Cerebellar nuclear complex (tissue), 1 donor: Measurements from ENCODE around the gene CRLF1.

ENCODE experiments used
- DNase-seq, 2 experiments: peaks; one replicate each; lab custom pipeline; 2025; lab: John Stamatoyannopoulos, UW

CRLF1 gene

GRCh38 chr19:18606281-18607225 lies at the start of gene CRLF1:
CRLF1 (minus strand) TSS chr19:18606799; CDS start chr19:18606656, 143 bp downstream.
- no peak for DNase-seq

GRCh38 chr19:18655173-18655844 lies 48.7 kb upstream of the CRLF1 start:
- DNase-seq, result no peak

DNA sequence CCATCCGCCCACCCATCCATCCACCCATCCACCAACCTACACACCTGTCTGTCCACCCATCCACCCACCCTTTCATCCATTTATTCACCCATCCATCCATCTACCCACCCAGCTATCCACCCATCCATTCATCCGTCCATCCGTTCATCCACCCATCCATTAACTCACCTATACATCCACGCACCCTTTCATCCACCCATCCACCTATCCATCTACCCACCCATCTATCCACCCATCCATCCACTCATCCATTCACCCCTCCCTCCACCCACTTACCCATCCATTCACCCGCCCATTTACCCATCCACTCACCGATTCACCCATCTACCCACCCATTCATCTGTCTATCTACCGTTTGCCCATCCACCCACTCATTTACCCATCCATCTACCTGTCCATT lies 47.9 kb upstream of the CRLF1 start:
- no peak for DNase-seq

GRCh38 chr19:18653853-18654252 lies 47.3 kb upstream of the CRLF1 start:
- no peak for DNase-seq

DNA sequence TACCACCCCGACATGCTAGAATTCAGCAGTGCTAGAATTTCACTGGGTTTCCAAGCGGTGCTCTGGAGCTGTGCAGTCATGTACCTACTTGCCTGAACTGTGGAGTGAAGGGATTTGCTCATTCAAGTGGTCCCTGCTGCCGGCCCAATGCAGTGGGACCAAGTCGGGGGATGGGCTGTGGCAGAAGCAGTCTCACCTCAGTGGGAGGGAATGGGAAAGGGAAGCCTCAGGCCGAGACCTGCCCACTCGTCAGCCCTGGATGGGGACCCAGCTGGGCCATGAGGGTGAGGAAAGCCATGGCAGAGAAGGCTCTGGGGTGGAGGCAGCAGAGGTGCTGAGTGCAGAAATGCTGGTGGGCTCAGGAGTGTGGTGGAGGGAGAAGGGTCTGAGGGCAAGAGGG lies 45.1 kb upstream of the CRLF1 start:
- no peak for DNase-seq

- no peak for DNase-seq
Observed at GRCh38 chr19:18651300-18651699, 44.7 kb upstream of the CRLF1 start.

DNA sequence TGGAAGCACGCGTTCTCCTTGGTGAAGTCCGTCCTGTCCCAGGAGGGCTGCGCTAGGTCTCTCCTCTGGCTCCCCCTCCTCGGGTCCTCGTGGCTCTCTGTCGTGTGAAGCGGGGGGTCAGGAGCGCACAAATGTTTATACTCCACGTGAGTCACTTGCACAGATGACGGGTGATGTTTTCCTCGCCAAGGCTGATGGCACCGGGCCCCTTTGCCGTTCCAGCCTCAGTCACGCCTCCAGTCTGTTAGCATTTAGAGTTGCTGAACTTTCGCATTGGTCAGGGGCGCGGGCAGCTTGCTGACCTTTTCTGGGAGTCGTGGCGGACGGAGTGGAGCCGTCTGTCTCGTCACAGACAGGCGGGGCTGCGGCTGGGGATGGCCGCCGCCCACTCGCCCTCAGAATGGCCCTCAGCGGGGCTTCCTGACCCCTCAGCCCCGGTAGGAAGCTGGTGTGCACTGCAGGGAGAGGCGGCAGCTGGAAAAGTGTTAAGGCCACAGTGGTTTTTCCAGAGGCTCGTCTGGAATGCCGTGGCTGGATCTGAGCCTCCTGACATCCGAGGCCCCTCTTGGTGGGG lies 44.0 kb upstream of the CRLF1 start:
- no peak for DNase-seq

DNA sequence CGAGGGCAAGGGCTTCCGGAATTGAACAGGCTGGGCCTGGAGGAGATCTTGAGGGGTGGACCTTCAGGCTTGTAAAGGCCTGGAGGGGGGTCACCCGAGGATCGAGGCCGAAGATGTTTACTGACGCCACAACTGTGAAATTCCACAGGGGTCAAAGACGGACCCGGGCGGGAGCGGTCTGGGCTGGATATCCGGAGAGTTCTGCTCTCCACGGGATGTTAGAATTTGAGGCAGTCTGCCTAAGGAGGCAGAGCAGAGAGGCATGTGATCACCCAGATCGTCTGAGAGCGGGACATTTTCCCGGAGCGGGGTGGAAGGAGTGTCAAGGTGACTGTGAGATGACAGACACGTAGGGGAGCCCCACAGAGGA lies 43.4 kb upstream of the CRLF1 start:
- no peak for DNase-seq

DNA sequence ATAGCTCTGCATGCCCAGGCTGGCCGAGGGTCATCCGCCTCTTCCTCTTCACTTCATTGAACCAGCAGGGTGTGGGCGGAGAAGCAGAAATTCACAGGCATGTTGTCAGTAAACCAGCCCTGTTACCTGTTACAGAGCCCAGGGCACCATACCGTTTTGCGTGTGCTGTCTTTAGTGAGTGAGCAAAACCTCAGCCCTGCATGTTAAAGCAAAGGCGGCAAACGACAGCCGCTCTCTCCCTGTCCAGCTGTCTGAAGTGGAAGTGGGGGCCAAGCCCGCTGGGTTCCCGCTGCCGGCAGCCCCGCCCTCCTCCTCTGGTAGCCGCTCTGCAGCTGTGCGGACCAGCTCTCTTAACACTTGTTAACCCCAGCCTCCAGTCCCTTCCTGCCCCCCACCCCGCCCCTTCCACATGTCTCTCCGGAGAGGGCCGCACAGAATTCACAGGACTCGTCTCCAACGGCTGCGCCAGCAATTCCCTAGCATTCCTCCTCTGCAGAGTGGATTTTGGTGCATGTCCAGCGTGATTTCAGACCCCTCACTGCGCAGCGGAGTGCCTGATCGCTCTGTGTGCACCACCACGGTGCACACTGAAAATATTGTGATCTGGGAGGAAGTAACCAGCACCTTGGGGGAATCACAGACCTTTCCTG lies 42.9 kb upstream of the CRLF1 start:
- no peak for DNase-seq

DNA sequence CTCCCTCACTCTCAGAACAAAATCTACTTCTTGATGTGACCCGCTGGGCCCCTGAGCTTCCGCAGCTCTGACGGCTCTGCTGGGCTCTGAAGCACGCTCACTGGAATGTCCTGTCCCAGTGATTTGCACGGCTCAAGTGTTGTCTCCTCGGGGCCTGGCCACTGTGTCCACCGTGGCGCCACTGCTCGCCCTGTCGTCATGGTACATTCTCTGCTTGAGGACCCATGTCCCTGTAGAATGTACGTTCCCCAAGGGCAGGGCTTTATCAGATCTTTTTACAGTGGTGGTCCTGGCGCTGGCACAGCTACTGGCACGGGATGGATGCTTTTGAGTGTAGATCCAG lies 42.3 kb upstream of the CRLF1 start:
- no peak for DNase-seq

DNA sequence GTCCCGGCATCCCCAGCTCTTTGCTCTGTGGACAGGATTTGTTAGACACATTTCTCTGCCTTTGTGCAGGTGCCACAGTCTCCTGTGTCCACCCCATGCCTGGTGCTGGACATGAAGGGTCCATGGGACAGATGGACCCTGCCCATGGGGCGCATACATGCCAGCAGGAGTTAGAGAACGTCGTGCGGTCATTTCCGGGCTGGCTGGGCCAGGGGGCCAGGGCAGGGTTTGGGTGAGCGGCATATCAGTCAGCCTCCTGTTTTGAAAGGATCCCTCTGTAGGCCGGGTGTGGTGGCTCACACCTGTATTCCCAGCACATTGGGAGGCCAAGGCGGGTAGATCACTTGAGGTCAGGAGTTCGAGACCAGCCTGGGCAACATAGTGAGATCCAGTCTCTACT lies 41.2 kb upstream of the CRLF1 start:
- DNase-seq, result no peak

DNA sequence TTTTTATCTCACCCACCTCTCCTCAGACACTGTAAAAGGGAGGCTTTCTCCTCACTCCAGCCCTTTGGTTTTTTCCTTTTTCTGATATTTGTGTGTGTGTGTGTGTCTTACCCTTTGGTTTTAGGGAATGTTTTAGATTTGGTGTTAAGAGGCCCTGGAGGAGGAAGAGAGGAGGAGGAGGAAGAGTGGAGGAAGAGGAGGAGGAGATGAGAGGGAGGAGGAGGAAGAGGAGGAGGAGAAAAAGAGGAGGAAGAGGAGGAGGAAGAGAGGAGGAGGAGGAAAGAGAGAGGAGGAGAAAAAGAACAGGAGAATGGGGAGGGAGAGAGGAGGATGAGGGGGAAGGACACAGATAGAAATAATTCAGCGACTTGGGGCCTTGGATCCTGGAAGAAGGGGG lies 40.8 kb upstream of the CRLF1 start:
- no peak for DNase-seq

DNA sequence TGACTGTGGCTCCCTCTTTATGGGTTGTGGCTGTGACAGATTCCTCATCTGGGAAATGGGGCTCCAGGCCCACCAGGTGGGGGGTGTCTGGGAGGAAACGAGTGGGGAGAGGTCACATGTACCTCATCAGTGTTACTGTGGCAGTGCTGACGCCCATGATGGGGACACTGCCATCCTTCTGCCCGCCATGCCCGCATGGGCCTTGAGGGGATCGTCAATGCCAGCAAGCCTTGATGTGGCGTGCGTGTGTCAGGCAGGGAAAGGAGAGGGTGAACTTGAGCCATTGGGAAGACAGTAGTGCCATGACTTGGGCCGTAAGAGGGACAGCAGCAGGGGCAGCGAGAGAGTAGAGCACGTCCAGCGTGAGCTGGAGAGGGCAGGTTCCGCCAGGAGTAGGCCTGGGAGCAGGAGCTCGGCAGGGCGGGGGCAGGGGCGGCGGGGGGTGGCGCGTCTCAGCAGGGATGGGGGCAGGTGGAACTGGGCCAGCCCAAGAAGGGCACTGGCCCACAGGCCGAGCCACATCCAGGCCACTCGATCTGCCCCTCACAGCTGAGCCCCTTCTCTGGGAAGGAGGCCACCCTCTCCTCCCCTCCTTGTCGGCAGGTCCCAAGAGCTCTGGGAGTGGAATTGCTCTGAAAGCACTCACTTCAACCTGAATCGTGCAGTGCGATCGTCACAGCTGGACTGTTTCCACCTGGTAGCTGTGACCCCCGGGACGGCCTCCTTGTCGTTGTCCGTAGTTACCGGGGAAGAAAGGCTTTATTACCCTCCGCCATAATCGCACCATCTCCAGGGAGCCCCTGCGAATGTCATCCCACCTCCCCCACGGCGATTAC lies 40.2 kb upstream of the CRLF1 start:
- no peak for DNase-seq

DNA sequence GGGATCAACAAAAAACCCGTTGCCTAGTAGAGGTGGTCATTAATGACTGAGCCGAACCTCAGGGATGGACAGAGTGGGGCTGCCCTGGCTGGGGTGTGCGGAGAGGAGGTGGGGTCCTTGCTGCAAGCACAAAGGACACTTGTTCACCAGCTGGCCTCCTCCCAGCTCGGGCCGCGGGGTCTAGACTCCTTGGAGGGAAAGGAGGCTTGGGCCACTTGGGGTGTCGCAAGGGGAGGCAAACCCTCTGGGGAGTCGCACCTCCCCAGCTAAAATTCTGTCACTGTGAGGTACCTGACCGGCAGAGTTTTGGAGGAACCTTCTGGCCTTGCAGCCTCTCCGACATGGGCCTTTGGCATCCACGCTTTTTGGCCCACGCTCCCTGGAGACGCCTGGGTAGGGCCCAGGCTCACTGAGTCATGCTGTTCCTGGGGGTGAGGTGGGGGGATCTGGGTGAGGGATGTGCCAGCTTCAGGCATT lies 38.5 kb upstream of the CRLF1 start:
- DNase-seq, result no peak

DNA sequence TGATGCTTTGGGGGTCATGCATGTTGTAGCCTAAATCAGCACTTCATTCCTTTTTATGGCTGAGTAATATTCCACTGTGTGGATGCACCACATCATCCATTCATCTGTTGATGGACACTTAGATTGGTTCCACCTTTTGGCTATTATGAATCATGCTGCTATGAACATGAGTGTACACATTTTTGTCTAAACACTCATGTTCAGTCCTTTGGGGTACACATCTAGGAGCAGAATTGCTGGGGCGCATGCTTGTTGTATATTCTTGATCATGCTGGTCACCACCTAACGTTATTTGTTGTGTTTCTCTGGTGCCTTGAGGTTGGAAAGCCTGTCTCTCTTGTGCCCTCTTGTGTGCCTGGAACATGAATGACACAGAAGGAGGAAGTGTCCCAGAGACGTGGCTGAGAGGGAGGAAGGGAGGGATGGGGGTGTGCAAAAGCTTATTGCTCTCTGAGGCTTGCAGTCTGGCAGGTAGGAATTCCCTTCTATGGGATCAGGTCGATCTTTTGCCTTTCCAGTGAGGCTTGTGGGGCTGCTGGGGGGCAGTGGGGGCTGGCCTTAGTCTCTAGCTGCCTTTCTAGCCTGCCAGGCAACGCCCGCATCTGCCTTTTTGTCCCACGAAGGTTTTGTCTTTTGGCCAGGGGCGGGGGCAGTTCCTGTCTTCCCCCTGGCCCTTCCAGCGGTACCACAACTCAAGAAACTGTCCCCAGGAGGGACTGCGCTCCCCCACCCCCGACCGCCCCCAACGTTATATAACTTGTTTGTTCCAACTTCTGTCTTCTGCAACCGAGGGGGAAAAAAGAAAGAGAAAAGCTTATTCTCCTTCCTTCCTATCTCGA lies 37.8 kb upstream of the CRLF1 start:
- no peak for DNase-seq

- no peak for DNase-seq
Observed at GRCh38 chr19:18639706-18640243, 33.2 kb upstream of the CRLF1 start.

DNA sequence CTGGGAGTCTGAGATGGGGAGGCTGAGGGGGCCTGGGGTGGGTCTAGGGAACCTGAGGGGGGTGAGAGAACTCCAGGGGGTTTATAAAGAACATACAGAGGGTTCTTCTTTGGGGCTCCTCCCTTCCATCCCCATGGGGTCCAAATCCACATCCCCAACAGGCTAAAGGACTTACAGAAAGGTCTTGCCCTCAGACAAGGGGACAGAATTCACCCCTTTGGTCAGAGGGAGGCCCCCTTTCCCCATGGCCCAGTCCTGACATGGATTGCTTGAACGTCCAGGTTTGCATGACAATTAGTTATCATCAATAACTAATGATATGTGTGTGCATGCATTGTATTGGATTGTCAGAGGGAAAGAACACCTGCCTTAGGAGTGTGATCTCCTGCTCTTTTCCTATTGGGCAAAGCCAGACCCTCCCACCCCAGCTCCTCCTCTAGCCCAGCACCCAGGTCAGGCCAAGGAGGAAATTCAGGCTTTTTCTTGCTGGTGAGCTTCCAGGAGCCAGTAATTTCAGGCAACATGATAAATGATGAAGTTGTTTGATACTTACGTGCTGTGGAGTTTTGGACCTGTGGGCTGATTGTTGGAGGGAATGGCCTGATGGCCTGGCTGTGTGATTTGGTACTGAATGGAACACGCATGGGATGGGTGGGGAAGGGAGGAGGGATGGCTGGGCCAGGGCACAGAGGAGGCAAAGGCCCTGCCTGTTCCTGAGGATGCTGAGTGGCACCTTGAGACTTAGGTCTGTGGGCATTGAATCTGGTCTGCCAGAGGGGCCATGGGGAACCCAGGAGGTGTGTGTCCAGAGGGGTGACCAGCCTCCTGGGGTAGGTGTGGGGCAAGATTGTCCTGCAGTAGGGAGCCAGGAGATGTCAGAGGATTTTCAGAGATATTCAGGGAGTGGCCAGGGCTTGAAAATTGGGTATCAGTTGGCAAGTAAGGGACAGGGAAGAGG lies 31.4 kb upstream of the CRLF1 start:
- no peak for DNase-seq

GRCh38 chr19:18636969-18637629 lies 30.5 kb upstream of the CRLF1 start, which contains the start of gene KLHL26:
KLHL26 (plus strand) TSS chr19:18637028; CDS start chr19:18637055, 27 bp downstream.
- no peak for DNase-seq
